WTC11 (cell line): Measurements from ENCODE around the gene NFKB1. TPM values are rescaled to one million over a fixed set of nuclear protein-coding genes. Genes with fewer than 3 reads are reported as not detected.

Experiments
- ATAC-seq: fragments of 200-7000 bp; cut with Tn5 transposase; 2 replicates; pipeline ENCODE4 v1.10.0; 2021; ENCODE audit warnings: mild to moderate bottlenecking, moderate library complexity
- CTCF ChIA-PET: fragments of 300-600 bp; sonication (Branson Sonifier 250); formaldehyde crosslinking; loops from one replicate; lab custom pipeline; 2021; ENCODE audit warnings: antibody characterized with exemption; lab: Charles Lee
- POLR2A ChIA-PET: fragments of 350-600 bp; sonication (Branson Sonifier 250); formaldehyde crosslinking; loops from one replicate; lab custom pipeline; 2021; ENCODE audit warnings: antibody characterized with exemption; lab: Charles Lee
- DNase-seq: peaks from one replicate; pipeline ENCODE4 v3.0.0; 2021; ENCODE audit warnings: low spot score
- H3K27ac Mint-ChIP-seq: 2 replicates; pipeline ENCODE4 v1.8.0; 2021; ENCODE audit warnings: mixed read lengths
- H3K27me3 Mint-ChIP-seq: 2 replicates; pipeline ENCODE4 v1.8.0; 2021; ENCODE audit warnings: low read depth, mild to moderate bottlenecking, moderate library complexity, mixed read lengths
- H3K36me3 Mint-ChIP-seq: 2 replicates; pipeline ENCODE4 v1.8.0; 2021; ENCODE audit warnings: mixed read lengths
- H3K4me1 Mint-ChIP-seq: 2 replicates; pipeline ENCODE4 v1.8.0; 2022; ENCODE audit warnings: mixed read lengths
- H3K4me3 Mint-ChIP-seq: 2 replicates; pipeline ENCODE4 v1.8.0; 2021; ENCODE audit warnings: mild to moderate bottlenecking, moderate library complexity, mixed read lengths
- H3K9me3 Mint-ChIP-seq: 2 replicates; pipeline ENCODE4 v1.8.0; 2021; ENCODE audit warnings: mixed read lengths
- ARID4B ChIP-seq: sonication (generic); formaldehyde crosslinking; IDR thresholded peaks from 2 replicates; pipeline ENCODE4 v1.8.0; 2023; ENCODE audit warnings: missing genetic modification reagents, mild to moderate bottlenecking, borderline replicate concordance
- CREB1 ChIP-seq: sonication (generic); formaldehyde crosslinking; IDR thresholded peaks from 2 replicates; pipeline ENCODE4 v1.8.0; 2023; ENCODE audit warnings: mild to moderate bottlenecking, missing genetic modification reagents
- ETV6 ChIP-seq: sonication (generic); formaldehyde crosslinking; IDR thresholded peaks from 2 replicates; pipeline ENCODE4 v1.8.1; 2022; ENCODE audit warnings: mild to moderate bottlenecking, missing genetic modification reagents
- IRF1 ChIP-seq: sonication (generic); formaldehyde crosslinking; IDR thresholded peaks from 2 replicates; pipeline ENCODE4 v1.8.0; 2023; ENCODE audit warnings: missing genetic modification reagents
- JAZF1 ChIP-seq: fragments of 250-450 bp; sonication (Bioruptor Pico); IDR thresholded peaks from 2 replicates; pipeline ENCODE4 v1.9.0; 2021; ENCODE audit warnings: moderate library complexity, mild to moderate bottlenecking, inconsistent platforms
- MLX ChIP-seq: sonication (generic); formaldehyde crosslinking; IDR thresholded peaks from 2 replicates; pipeline ENCODE4 v1.8.1; 2023; ENCODE audit warnings: mild to moderate bottlenecking, missing genetic modification reagents, moderate library complexity
- MXD4 ChIP-seq: fragments of 250-450 bp; sonication (Bioruptor Pico); IDR thresholded peaks from 2 replicates; pipeline ENCODE4 v1.8.0; 2021; ENCODE audit warnings: mild to moderate bottlenecking, moderate library complexity, borderline replicate concordance
- MYBL2 ChIP-seq: sonication (generic); formaldehyde crosslinking; IDR thresholded peaks from 2 replicates; pipeline ENCODE4 v1.8.1; 2023; ENCODE audit warnings: mild to moderate bottlenecking, moderate library complexity, missing genetic modification reagents
- NR1H2 ChIP-seq: sonication (generic); formaldehyde crosslinking; IDR thresholded peaks from 2 replicates; pipeline ENCODE4 v1.9.0; 2021; ENCODE audit warnings: mild to moderate bottlenecking, moderate library complexity, missing genetic modification reagents
- PRRX2 ChIP-seq: fragments of 250-450 bp; sonication (Bioruptor Pico); IDR thresholded peaks from 2 replicates; pipeline ENCODE4 v1.8.0; 2021; ENCODE audit warnings: mild to moderate bottlenecking
- RORB ChIP-seq: fragments of 250-450 bp; sonication (Bioruptor Pico); IDR thresholded peaks from 2 replicates; pipeline ENCODE4 v1.9.0; 2021; ENCODE audit warnings: mild to moderate bottlenecking
- TEAD4 ChIP-seq: sonication (generic); formaldehyde crosslinking; IDR thresholded peaks from 2 replicates; pipeline ENCODE4 v1.8.0; 2022; ENCODE audit warnings: mild to moderate bottlenecking, missing genetic modification reagents
- USF2 ChIP-seq: sonication (generic); formaldehyde crosslinking; IDR thresholded peaks from 2 replicates; pipeline ENCODE4 v1.8.1; 2023; ENCODE audit warnings: mild to moderate bottlenecking, missing genetic modification reagents, moderate library complexity
- ZBTB43 ChIP-seq: sonication (generic); formaldehyde crosslinking; IDR thresholded peaks from 2 replicates; pipeline ENCODE4 v1.8.1; 2023; ENCODE audit warnings: mild to moderate bottlenecking, missing genetic modification reagents
- ZNF138 ChIP-seq: sonication (generic); formaldehyde crosslinking; conservative IDR thresholded peaks from 2 replicates; pipeline ENCODE4 v1.8.1; 2022; ENCODE audit warnings: mild to moderate bottlenecking, moderate library complexity, missing genetic modification reagents
- ZNF532 ChIP-seq: fragments of 250-450 bp; sonication (Bioruptor Pico); IDR thresholded peaks from 2 replicates; pipeline ENCODE4 v1.9.0; 2021; ENCODE audit warnings: mild to moderate bottlenecking, borderline replicate concordance
- ZNF671 ChIP-seq: fragments of 250-450 bp; sonication (Bioruptor Pico); IDR thresholded peaks from 2 replicates; pipeline ENCODE4 v1.8.0; 2021; ENCODE audit warnings: mild to moderate bottlenecking
- total RNA-seq: library from RNA; stranded (reverse); gene quantifications from 3 replicates; pipeline ENCODE4 v1.2.3, GENCODE V29; 2021

Gene NFKB1
- total RNA-seq, 1 experiment from 2014 or later = 5.6 TPM

- ATAC-seq (no peak), DNase-seq (no peak)
- Mint-ChIP-seq H3K4me3 (no peak overlapping the region), H3K27me3 (no peaks in the 10 kb centered on the region), H3K36me3 (no peaks in the 10 kb centered on the region), H3K4me1 (peaks cover 13% of the 10 kb centered on the region), H3K27ac (no peak overlapping the region), H3K9me3 (no peaks in the 10 kb centered on the region)
- TF ChIP-seq ARID4B (CRISPR knock-in tag) = no peak
- TF ChIP-seq NR1H2 (CRISPR knock-in tag) = no peak
- no peak for TF ChIP-seq MYBL2 (CRISPR knock-in tag)
- TF ChIP-seq USF2 (CRISPR knock-in tag) = no peak
- TF ChIP-seq JAZF1 (CRISPR knock-in tag) = no peak
- TF ChIP-seq ETV6 (CRISPR knock-in tag) = no peak
- TF ChIP-seq CREB1 (CRISPR knock-in tag) = no peak
- no peak for TF ChIP-seq MLX (CRISPR knock-in tag)
- no peak for TF ChIP-seq ZNF138 (CRISPR knock-in tag)
- no peak for TF ChIP-seq ZBTB43 (CRISPR knock-in tag)
- no peak for TF ChIP-seq TEAD4 (CRISPR knock-in tag)
- TF ChIP-seq IRF1 (CRISPR knock-in tag) = no peak
- TF ChIP-seq RORB (CRISPR knock-in tag) = no peak
- TF ChIP-seq ZNF671 (CRISPR knock-in tag) = no peak
- TF ChIP-seq ZNF532 (CRISPR knock-in tag) = no peak
- TF ChIP-seq MXD4 = no peak
- TF ChIP-seq PRRX2 = no peak
- POLR2A ChIA-PET = no interaction called here
- CTCF ChIA-PET = interaction anchor here (1.3 kb wide), 1 partner anchor 10 kb away, joined by 3 read pairs; no protein-coding TSS in a partner anchor
Observed at GRCh38 chr4:102530986-102531385, 29.8 kb downstream of the NFKB1 start.
